ENCODE measurements around the gene SMIM35. TPM values are rescaled to one million over a fixed set of nuclear protein-coding genes. Genes with fewer than 3 reads are reported as not detected.

The SMIM35 gene
- polyA plus RNA-seq, 1 of the 3 experiments (the other 2 are of a cell fraction), result not detected

- no peak for TF ChIP-seq CTCF (IDR thresholded peaks at IDR 0.05)
Measured at GRCh38 chr11:118056806-118057205, 30.0 kb downstream of the SMIM35 start (continued).

- H3K4me3 ChIP-seq (ENCODE audit: low read depth in 2 of 2, low read length in 1 of 2), result no peak overlapping the region
- no peak overlapping the region for H3K9ac ChIP-seq
- CTCF ChIA-PET, result interaction anchor here (0.8 to 10.1 kb wide), 4 partner anchors 105 to 630 kb away, joined by 3 to 173 read pairs (median 39); no protein-coding TSS in a partner anchor
- H3K27ac ChIP-seq (ENCODE audit: low read depth in 2 of 2, low read length in 1 of 2), result no peak overlapping the region
- peaks cover 0 to 2% of the 10 kb centered on the region in 2 experiments; a peak in 1 of 4 replicates for H3K4me1 ChIP-seq (ENCODE audit: control insufficient read depth in 1 of 2, insufficient read depth in 2 of 2, low read depth in 1 of 2, low read length in 1 of 2)
- no peaks in the 10 kb centered on the region for H4K20me1 ChIP-seq (ENCODE audit: insufficient read depth)
- peaks cover 7% of the 10 kb centered on the region; the same call in 1 of the 2 replicates for H3K27me3 ChIP-seq (ENCODE audit: insufficient read depth)
- TF ChIP-seq GATA2 (CRISPR knock-in tag; IDR thresholded peaks at IDR 0.05), result no peak
- TF ChIP-seq REST (IDR thresholded peaks at IDR 0.05; ENCODE audit: low read depth, low read length), result no peak
- no peak for TF ChIP-seq EP300 (IDR thresholded peaks at IDR 0.05; ENCODE audit: borderline replicate concordance in 1 of 2, low read depth in 1 of 2, low read length in 1 of 2)
- no peak for TF ChIP-seq CTCF (IDR thresholded peaks at IDR 0.05)
- no peak for TF ChIP-seq TCF12 (IDR thresholded peaks at IDR 0.05)
- no peak for TF ChIP-seq NFIC (IDR thresholded peaks at IDR 0.05; ENCODE audit: borderline replicate concordance)
- TF ChIP-seq SIN3A (IDR thresholded peaks at IDR 0.05; ENCODE audit: borderline replicate concordance, low read depth, low read length), result no peak
- TF ChIP-seq USF2 (IDR thresholded peaks at IDR 0.05; ENCODE audit: borderline replicate concordance, low read depth, low read length), result no peak
- TF ChIP-seq RFX5 (IDR thresholded peaks at IDR 0.05; ENCODE audit: low read length), result no peak
- no peak for TF ChIP-seq CHD2 (IDR thresholded peaks at IDR 0.05; ENCODE audit: low read length, partially characterized antibody)
- no peak for TF ChIP-seq GABPA (IDR thresholded peaks at IDR 0.05; ENCODE audit: low read depth)
- no peaks in the 10 kb centered on the region for H3K36me3 ChIP-seq (replicated peaks in 1 of 2; ENCODE audit: control insufficient read depth in 1 of 2, insufficient read depth in 2 of 2, low read length in 1 of 2)
- H2AFZ ChIP-seq (ENCODE audit: low read depth), result no peak overlapping the region
- POLR2A ChIA-PET, result no interaction called here
- H3F3A ChIP-seq (replicated peaks; ENCODE audit: insufficient read depth), result no peaks in the 10 kb centered on the region
- 57% methylated on average over 6 of the region's 7 CpGs for WGBS (ENCODE audit: low lambda C conversion rate)
- no peak for DNase-seq
- H3K79me2 ChIP-seq (ENCODE audit: insufficient read depth), result no peaks in the 10 kb centered on the region
- H3K9me3 ChIP-seq, result no peaks in the 10 kb centered on the region
- no peak overlapping the region for H3K4me2 ChIP-seq
- no peaks in the 10 kb centered on the region for H3K9me2 ChIP-seq
Measured at GRCh38 chr11:118055966-118056365, 30.8 kb downstream of the SMIM35 start.

Measured in SK-N-SH (cell line).